AG09309 (cell line): ENCODE data around the gene KLHL1.

Experiments
- DNase-seq: peaks from one replicate; pipeline ENCODE4 v3.0.0-alpha.2; 2010; ENCODE audit warnings: low read depth
- H3K4me3 ChIP-seq: 2 replicates; pipeline ENCODE4 v1.5.1; 2011; ENCODE audit warnings: mild to moderate bottlenecking, low read depth, low read length, moderate library complexity; ENCODE audit not compliant: control insufficient read depth
- CTCF ChIP-seq: IDR thresholded peaks from 2 replicates; pipeline ENCODE4 v1.5.1; 2011; ENCODE audit warnings: mild to moderate bottlenecking, low read depth, low read length, inconsistent platforms; ENCODE audit not compliant: insufficient read depth, control insufficient read depth; ENCODE audit errors: missing control alignments

The KLHL1 gene

DNA sequence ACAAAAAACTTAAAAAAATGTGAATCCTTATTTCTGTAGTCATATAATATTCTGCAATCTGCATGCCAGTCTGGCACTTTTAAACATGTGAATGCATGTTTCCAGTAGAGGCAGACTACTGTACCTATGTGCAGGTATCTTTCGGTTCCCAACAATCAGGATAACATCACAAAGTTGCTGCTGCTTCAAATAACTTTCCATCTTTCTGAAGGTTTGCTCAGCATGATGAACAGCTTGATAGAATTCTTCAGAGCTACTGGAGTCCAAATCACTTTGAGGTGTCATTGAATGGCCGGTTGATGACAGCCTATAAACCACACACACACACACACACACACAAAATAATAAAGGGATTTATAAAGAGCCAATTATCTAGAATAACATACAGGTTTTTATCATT, 132.8 kb downstream of the KLHL1 start:
- no peak for TF ChIP-seq CTCF
- no peak for DNase-seq

GRCh38 chr13:69970520-69970919, 137.7 kb downstream of the KLHL1 start:
- no peak for TF ChIP-seq CTCF
- no peak overlapping the region for H3K4me3 ChIP-seq
- DNase-seq = no peak

More for the DNA sequence above, 132.8 kb downstream of the KLHL1 start:
- H3K4me3 ChIP-seq = no peak overlapping the region

DNA sequence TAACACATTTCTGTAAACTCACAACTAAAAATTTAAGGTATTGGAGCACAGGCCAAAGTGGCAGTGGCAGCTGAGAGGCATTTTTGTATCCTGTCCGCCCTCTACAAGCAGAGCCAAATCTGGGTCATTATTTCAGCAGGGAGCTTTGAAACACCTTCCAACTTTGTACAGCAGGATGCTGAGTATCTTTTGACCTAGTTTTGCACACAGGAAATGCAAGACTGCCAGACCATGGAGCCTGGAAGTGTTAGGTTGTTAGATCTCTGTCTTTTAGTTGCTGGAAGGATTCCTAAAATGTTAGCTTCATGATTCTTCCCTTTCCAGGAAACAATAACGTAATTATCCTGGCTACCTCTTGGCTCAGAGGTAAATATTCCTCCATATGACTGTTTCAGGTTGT, 149.2 kb downstream of the KLHL1 start:
- TF ChIP-seq CTCF = no peak
- H3K4me3 ChIP-seq = no peak overlapping the region
- DNase-seq = no peak

DNA sequence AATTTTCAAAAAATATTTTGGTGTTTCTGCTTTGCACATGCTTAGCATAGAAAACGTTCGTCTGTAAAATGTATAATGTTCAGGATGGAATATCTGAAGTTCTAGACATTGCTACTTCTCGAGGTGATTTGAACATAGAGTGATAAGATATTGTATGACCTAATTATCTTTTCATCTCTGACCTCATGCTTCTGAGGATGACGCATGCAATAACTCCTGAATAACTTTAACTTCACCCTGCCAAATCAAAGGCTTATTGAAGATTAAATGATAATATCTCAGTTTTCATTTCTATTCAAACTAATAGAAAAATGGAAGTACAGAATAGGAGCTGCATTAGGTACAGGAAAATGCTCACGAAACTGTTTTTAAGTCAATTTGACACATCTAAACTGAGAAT, 151.4 kb downstream of the KLHL1 start:
- no peak overlapping the region for H3K4me3 ChIP-seq
- no peak for TF ChIP-seq CTCF
- no peak for DNase-seq

DNA sequence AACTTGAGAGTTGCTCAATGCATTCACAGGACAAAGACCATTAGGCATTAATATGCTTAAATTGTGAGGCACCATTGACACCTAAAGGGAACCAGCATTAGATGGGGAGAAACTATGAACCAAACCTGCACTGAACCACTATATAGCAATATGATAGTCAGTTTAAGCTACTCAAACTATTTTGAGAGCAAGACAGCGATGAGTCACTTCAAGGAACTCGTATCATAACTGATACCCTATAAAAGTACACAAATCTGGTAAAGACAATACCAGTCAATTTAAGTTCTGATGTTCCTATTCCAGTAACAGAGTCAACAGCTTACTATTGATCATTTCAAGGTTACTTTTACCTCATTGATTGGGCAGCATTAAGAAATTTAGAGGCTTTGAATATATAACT, 151.9 kb downstream of the KLHL1 start:
- no peak for TF ChIP-seq CTCF
- H3K4me3 ChIP-seq = no peak overlapping the region
- no peak for DNase-seq

DNA sequence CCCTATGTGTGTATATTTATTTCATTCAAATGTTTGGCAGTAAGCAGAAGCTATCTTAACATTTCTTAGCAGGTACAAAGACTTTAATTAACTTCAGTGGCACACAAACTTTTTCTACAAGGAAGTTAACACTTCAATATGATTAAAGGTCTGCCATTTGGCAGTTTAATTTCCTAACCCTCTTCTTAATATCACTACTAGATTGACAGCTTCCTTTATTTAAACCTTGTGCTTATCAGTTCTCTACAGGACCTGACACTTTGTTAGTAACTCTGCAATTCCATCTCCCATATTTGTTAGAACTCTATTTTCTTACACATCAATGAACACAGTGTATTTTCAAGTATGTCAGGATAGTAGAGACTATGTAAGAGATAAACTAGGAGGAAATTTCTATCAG, 153.0 kb downstream of the KLHL1 start:
- no peak overlapping the region for H3K4me3 ChIP-seq
- TF ChIP-seq CTCF = no peak
- DNase-seq = no peak

GRCh38 chr13:69951412-69951811, 156.8 kb downstream of the KLHL1 start:
- TF ChIP-seq CTCF = no peak
- DNase-seq = no peak
- no peak overlapping the region for H3K4me3 ChIP-seq
